HepG2 (cell line): ENCODE data around the gene KIAA0232. TPM values are rescaled to one million over a fixed set of nuclear protein-coding genes. Genes with fewer than 3 reads are reported as not detected.
A peak's percentile ranks its signal among the peaks of the same experiment; 100 is the strongest.

Source experiments
- ARID3A ChIP-seq: IDR thresholded peaks from 2 replicates; pipeline ENCODE4 v1.6.1; 2012; ENCODE audit warnings: low read depth, low read length, improper control_type of control experiment
- BATF2 ChIP-seq: sonication (generic); formaldehyde crosslinking; IDR thresholded peaks from 2 replicates; pipeline ENCODE4 v1.8.0; 2022; ENCODE audit warnings: mild to moderate bottlenecking, missing genetic modification reagents, moderate library complexity
- CREB3 ChIP-seq: sonication (generic); formaldehyde crosslinking; IDR thresholded peaks from 2 replicates; pipeline ENCODE4 v1.5.0; 2020; ENCODE audit warnings: missing genetic modification reagents
- ERF ChIP-seq: IDR thresholded peaks from 2 replicates; pipeline ENCODE4 v1.6.1; 2018; ENCODE audit warnings: missing biosample characterization, missing genetic modification reagents
- FOXO1 ChIP-seq: sonication (generic); formaldehyde crosslinking; IDR thresholded peaks from 2 replicates; pipeline ENCODE4 v1.4.0; 2020; ENCODE audit warnings: missing genetic modification reagents
- HOXA3 ChIP-seq: sonication (generic); formaldehyde crosslinking; IDR thresholded peaks from 2 replicates; pipeline ENCODE4 v1.5.0; 2020; ENCODE audit warnings: missing genetic modification reagents
- KLF9 ChIP-seq: IDR thresholded peaks from 2 replicates; pipeline ENCODE4 v1.6.1; 2016; ENCODE audit warnings: low read depth
- MLLT10 ChIP-seq: sonication (generic); formaldehyde crosslinking; IDR thresholded peaks from 2 replicates; pipeline ENCODE4 v1.4.0; 2020; ENCODE audit warnings: missing genetic modification reagents
- PAX8 ChIP-seq: sonication (generic); formaldehyde crosslinking; IDR thresholded peaks from 2 replicates; pipeline ENCODE4 v1.8.0; 2022; ENCODE audit warnings: mild to moderate bottlenecking, missing genetic modification reagents, borderline replicate concordance
- PRDM10 ChIP-seq: sonication (generic); formaldehyde crosslinking; IDR thresholded peaks from 2 replicates; pipeline ENCODE4 v1.4.0; 2020; ENCODE audit warnings: low read depth, missing genetic modification reagents
- SKI ChIP-seq: fragments of 450-650 bp; IDR thresholded peaks from one replicate; pipeline ENCODE4 v1.6.1; 2018; ENCODE audit warnings: mild to moderate bottlenecking; ENCODE audit not compliant: partially characterized antibody
- TAF15 ChIP-seq: fragments of 200-400 bp; formaldehyde crosslinking; IDR thresholded peaks from one replicate; pipeline ENCODE4 v1.6.1; 2018; ENCODE audit warnings: mild to moderate bottlenecking, low read depth, low read length; ENCODE audit not compliant: poor library complexity, severe bottlenecking
- THAP8 ChIP-seq: sonication (generic); formaldehyde crosslinking; IDR thresholded peaks from 2 replicates; pipeline ENCODE4 v1.5.1; 2020; ENCODE audit warnings: missing genetic modification reagents, mild to moderate bottlenecking, borderline replicate concordance
- ZHX1 ChIP-seq: sonication (generic); formaldehyde crosslinking; IDR thresholded peaks from 2 replicates; pipeline ENCODE4 v1.8.1; 2022; ENCODE audit warnings: low read depth, mild to moderate bottlenecking, missing genetic modification reagents
- ZNF678 ChIP-seq: sonication (generic); formaldehyde crosslinking; IDR thresholded peaks from 2 replicates; pipeline ENCODE4 v1.4.0; 2020; ENCODE audit warnings: mild to moderate bottlenecking, missing genetic modification reagents
- ZNF7 ChIP-seq: IDR thresholded peaks from 2 replicates; pipeline ENCODE4 v1.6.1; 2016; ENCODE audit warnings: missing biosample characterization, missing genetic modification reagents
- ZNF709 ChIP-seq: sonication (generic); formaldehyde crosslinking; IDR thresholded peaks from 2 replicates; pipeline ENCODE4 v1.5.0; 2020; ENCODE audit warnings: mild to moderate bottlenecking, missing genetic modification reagents
- ZNF776 ChIP-seq: sonication (generic); formaldehyde crosslinking; IDR thresholded peaks from 2 replicates; pipeline ENCODE4 v1.4.0; 2020; ENCODE audit warnings: mild to moderate bottlenecking, missing genetic modification reagents
- ZNF83 ChIP-seq: sonication (generic); formaldehyde crosslinking; IDR thresholded peaks from 2 replicates; pipeline ENCODE4 v1.4.0; 2020; ENCODE audit warnings: missing genetic modification reagents, mild to moderate bottlenecking, borderline replicate concordance
- polyA plus RNA-seq, 8 experiments: library from polyadenylated mRNA; depleted of rRNA in 3 of 8; stranded (reverse) in 7 of 8; unstranded in 1 of 8; fragments of >200 nt; fragmentation: Illumina TruSeq in 4 of 8; extraction: Trizol in 4 of 8; gene quantifications; 2 replicates each; pipeline versions ENCODE4 v1.2.1 to v1.2.3, GENCODE V29; 2011 to 2016; ENCODE audit warnings: low read depth in 4 of 8, missing spikeins in 1 of 8, mixed read lengths in 1 of 8; ENCODE audit not compliant: insufficient read depth in 1 of 8
- total RNA-seq, 5 experiments: library from RNA; depleted of rRNA; stranded (reverse); fragments of >200 nt; fragmentation: Illumina TruSeq; extraction: Trizol; gene quantifications; 2 replicates each; pipeline ENCODE4 v1.2.3, GENCODE V29; 2016; ENCODE audit warnings: low read depth in 1 of 5

Gene KIAA0232
- total and polyA plus RNA-seq, 2 of the 13 experiments (the other 11 are each of a cell fraction or from before 2014, with no cell fraction given) = 7.8 to 17.1 TPM

GRCh38 chr4:6893449-6894085 is 111.0 kb downstream of the KIAA0232 start (continued):
- TF ChIP-seq THAP8 (CRISPR knock-in tag) (no peak), ZNF678 (no peak), KLF9 (0 out of 2 replicates have a peak, but pooled peaks have one; percentile 83), ZHX1 (CRISPR knock-in tag) (0 out of 2 replicates have a peak, but pooled peaks have one; percentile 60), HOXA3 (CRISPR knock-in tag) (peak; percentile 95), ARID3A (peak; percentile 73), TAF15 (no peak), SKI (peak; percentile 70), ZNF709 (peak; percentile 82; the same call in 1 of the 2 replicates), ZNF776 (CRISPR knock-in tag) (no peak), CREB3 (CRISPR knock-in tag) (peak; percentile 38; the same call in 1 of the 2 replicates), FOXO1 (CRISPR knock-in tag) (peak; percentile 91), MLLT10 (CRISPR knock-in tag) (no peak), ZNF7 (CRISPR knock-in tag) (no peak), PRDM10 (peak; percentile 77; the same call in 1 of the 2 replicates), ERF (peak; percentile 91), ZNF83 (CRISPR knock-in tag) (no peak), BATF2 (peak; percentile 19; the same call in 1 of the 2 replicates), PAX8 (CRISPR knock-in tag) (no peak)
